ENCODE data around the gene WWOX.

- no peak for TF ChIP-seq POLR2A (IDR thresholded peaks at IDR 0.05)
- no peak for TF ChIP-seq EP300 (IDR thresholded peaks at IDR 0.05)
- no peak for TF ChIP-seq CTCF (IDR thresholded peaks at IDR 0.05)
These were observed 29.5 kb upstream of the WWOX start for GRCh38 chr16:78069913-78070312.
